Loucy (cell line): ENCODE data around the gene TBC1D12.

Experiments
- EZH2phosphoT487 ChIP-seq: fragments of 200-600 bp; IDR thresholded peaks from 2 replicates; pipeline ENCODE4 v1.6.1; 2018; ENCODE audit warnings: antibody characterized with exemption, mild to moderate bottlenecking, moderate library complexity, borderline replicate concordance
- TF ChIP-seq, protein P1 (sequence below): fragments of 200-600 bp; sonication (generic); conservative IDR thresholded peaks from 2 replicates; pipeline ENCODE4 v1.5.1; 2014; ENCODE audit warnings: mild to moderate bottlenecking, antibody characterized with exemption, low read length

DNA sequence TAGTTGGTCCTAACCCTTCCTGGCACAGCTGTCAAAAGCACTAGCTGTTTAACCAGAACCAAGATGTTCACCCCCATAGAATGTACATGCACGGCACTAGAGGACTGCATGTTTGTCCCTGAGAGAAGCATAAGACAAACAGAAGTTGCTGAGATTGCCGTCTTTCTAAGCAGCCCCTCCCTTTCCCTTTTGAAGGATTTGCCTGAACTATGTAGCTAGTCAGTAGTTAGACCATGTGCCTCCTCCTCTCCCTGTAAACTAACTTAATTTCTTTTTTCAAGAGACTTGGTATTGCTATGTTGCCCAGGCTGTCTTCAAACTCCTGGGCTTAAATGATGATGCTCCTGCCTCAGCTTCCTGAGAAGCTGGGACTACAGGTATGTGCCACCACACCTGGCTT lies 40.7 kb downstream of the TBC1D12 start:
- TF ChIP-seq, protein P1, sequence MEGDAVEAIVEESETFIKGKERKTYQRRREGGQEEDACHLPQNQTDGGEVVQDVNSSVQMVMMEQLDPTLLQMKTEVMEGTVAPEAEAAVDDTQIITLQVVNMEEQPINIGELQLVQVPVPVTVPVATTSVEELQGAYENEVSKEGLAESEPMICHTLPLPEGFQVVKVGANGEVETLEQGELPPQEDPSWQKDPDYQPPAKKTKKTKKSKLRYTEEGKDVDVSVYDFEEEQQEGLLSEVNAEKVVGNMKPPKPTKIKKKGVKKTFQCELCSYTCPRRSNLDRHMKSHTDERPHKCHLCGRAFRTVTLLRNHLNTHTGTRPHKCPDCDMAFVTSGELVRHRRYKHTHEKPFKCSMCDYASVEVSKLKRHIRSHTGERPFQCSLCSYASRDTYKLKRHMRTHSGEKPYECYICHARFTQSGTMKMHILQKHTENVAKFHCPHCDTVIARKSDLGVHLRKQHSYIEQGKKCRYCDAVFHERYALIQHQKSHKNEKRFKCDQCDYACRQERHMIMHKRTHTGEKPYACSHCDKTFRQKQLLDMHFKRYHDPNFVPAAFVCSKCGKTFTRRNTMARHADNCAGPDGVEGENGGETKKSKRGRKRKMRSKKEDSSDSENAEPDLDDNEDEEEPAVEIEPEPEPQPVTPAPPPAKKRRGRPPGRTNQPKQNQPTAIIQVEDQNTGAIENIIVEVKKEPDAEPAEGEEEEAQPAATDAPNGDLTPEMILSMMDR, result no peak
- no peak for TF ChIP-seq EZH2phosphoT487
